GM12873 (cell line): Measurements from ENCODE around the gene HTT.

Source experiments
- CTCF ChIP-seq: IDR thresholded peaks from 2 replicates; pipeline ENCODE4 v1.5.1; 2012; ENCODE audit warnings: low read depth, mild to moderate bottlenecking, moderate library complexity, low read length, control low read depth; ENCODE audit not compliant: insufficient read depth; ENCODE audit errors: missing control alignments

Gene HTT

GRCh38 chr4:3035249-3035648, 39.2 kb upstream of the HTT start:
- TF ChIP-seq CTCF = no peak

GRCh38 chr4:3035674-3036073, 38.8 kb upstream of the HTT start:
- no peak for TF ChIP-seq CTCF

GRCh38 chr4:3036131-3036952, 38.1 kb upstream of the HTT start:
- no peak for TF ChIP-seq CTCF

- TF ChIP-seq CTCF = no peak
Measured at GRCh38 chr4:3037957-3038461, 36.5 kb upstream of the HTT start.

GRCh38 chr4:3039706-3040366, 34.6 kb upstream of the HTT start:
- TF ChIP-seq CTCF = no peak

- TF ChIP-seq CTCF = no peak
Measured at GRCh38 chr4:3040452-3041191, 33.9 kb upstream of the HTT start.
